Fibroblast of villous mesenchyme (primary cell): Measurements from ENCODE around the gene EPHB3. TPM values are rescaled to one million over a fixed set of nuclear protein-coding genes. Genes with fewer than 3 reads are reported as not detected.

Source experiments
- DNase-seq: peaks from one replicate; pipeline ENCODE4 v3.0.0-alpha.2; 2010; ENCODE audit warnings: low read depth
- H3K4me3 ChIP-seq: 2 replicates; pipeline ENCODE4 v1.5.1; 2011; ENCODE audit warnings: low read depth, mild to moderate bottlenecking, low read length
- CTCF ChIP-seq: IDR thresholded peaks from 2 replicates; pipeline ENCODE4 v1.5.1; 2012; ENCODE audit warnings: low read depth, mild to moderate bottlenecking, low read length; ENCODE audit not compliant: insufficient read depth
- total RNA-seq: library from RNA; depleted of rRNA; stranded (reverse); fragments of >200 nt; gene quantifications from 2 replicates; pipeline ENCODE4 v1.2.3, GENCODE V29; 2012

The EPHB3 gene
- total RNA-seq, 1 donor: 2.2 TPM

DNA sequence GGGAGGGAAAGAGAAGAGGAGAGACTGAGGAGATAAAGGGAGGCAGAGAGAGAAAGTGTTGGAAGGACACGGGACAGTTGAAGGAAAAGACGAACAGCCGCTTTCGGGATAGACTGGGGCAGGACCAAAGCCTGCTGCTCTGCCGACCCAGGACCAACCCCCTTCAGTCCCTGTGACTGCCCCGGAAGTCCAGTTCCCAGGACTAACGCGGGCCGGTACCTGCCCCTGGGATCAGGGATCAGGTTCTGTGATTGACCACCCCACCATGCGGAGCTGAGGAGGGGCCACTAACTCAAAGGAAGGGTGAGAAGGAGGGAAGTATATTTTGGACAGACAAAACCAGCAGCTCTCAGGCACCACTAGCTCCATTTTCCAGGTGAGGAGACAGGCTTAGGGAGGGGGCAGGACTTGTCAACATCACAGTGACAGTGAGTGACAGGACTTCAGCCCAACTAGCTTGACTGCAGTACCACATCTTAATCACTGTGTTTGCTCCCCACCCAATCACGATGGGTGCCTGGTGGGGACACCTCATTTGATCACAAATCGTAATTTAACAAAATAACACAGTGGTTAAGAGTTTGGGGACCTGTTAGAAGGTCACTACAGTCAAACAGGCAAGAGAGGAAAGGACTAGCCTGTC is 9.8 kb upstream of the EPHB3 start:
- no peak overlapping the region for H3K4me3 ChIP-seq
- no peak for DNase-seq
- TF ChIP-seq CTCF: no peak

DNA sequence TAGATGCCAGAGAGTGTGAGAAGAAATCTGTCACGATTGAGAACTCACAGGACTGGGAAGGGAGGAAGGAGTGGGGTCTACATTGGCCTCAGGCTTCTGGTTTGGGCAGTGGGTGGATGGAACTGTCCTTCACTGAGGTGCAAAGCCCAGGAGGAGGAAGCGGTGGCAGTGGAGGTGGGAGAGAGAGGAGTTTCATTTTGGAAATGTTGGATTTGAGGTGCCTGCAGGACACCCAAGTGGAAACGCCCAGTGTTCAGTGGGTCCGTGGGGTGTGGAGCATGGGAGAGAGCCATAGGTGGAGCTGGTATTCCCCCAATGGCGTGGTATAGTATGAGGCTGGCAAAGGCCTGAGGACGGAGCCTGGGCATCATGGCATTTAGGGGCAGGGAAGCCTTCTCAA is 9.3 kb upstream of the EPHB3 start:
- TF ChIP-seq CTCF: no peak
- no peak for DNase-seq

DNA sequence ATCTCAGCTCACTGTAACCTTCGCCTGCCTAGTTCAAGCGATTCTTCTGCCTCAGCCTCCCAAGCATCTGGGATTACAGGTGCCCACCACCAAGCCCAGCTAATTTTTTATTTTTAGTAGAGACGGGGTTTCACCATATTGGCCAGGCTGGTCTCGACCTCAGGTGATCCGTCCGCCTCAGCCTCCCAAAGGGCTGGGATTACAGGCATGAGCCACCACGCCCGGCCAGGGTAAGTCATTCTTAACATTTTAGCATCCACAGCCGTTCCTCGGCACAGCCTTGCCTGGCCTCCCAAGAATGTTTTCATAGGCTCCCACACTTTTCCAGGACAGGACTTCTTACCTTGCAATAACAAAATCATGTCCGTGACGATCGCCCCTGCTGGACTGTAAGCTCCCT is 8.7 kb upstream of the EPHB3 start:
- TF ChIP-seq CTCF: no peak
- no peak for DNase-seq
- H3K4me3 ChIP-seq: no peak overlapping the region

More for the DNA sequence above, 9.3 kb upstream of the EPHB3 start:
- no peak overlapping the region for H3K4me3 ChIP-seq

DNA sequence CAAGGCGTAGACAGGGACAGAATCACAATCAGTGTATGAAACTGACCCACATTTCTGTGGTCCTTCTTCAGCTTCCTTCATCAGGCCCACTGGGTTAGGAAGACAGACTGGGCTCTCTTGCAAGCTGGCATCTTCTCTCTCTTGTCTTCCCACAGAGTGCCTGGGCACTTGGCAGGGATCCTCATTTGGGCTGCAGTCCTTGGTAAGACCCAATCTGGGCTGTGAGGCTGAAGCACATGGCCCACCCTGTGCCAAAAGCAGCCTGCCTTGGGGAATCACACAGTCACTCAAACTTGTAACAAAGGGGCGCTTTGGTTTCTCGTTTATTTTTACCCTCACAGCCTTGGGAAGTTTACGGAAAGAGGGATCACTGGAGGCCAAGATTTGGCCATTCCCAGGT is 8.2 kb upstream of the EPHB3 start:
- no peak for TF ChIP-seq CTCF
- no peak for DNase-seq
- no peak overlapping the region for H3K4me3 ChIP-seq

- no peak overlapping the region for H3K4me3 ChIP-seq
- DNase-seq: no peak
- no peak for TF ChIP-seq CTCF
Measured at GRCh38 chr3:184554461-184554860, 7.1 kb upstream of the EPHB3 start.

DNA sequence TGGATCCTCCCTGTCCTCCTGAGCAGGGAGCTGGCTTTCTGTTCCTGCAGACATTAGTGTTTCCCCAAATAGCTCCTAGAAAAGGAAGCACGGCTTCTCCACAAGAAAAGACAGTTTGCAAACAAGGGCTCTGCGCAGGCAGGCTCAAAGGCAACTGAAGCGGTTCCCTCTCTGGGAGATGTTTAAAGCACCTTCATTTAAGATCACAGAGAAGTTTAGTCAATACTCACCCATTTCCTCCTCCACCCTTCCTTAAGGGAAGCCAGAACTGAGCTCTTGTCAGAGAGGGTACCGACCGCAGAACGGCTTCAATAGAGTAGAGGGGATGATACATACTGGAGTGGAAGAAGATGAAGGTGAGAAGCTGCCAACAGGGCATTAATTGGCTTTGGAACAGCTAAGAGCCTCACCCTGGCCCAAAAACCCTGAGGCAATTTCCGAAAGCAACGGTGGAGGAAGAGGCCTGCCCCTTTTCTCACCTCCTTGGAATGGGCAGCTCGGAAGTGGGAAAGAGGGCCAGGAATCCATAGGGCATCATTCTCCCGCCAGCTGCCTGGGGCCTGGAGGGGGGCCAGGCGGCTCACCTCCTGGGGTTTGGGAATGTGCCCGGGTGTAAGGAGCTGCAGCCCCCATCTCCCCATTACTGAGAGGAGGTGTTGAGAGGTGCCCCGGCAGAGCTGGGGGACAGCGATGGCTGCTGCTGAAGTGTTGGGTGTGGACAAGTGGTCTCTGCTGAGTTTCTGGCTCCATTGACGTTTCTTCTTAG is 4.8 kb upstream of the EPHB3 start:
- H3K4me3 ChIP-seq: no peak overlapping the region
- DNase-seq: no peak
- TF ChIP-seq CTCF: no peak
